GM19043 (cell line): ENCODE measurements around the gene RAG2.
"Not testable (repeated sequence)": the region's sequence is repeated elsewhere in the genome, so short reads cannot be mapped to it uniquely, and the experiment has no call there.

ENCODE experiments used
- ATAC-seq: cut with Tn5 transposase; IDR thresholded peaks from one replicate; pipeline ENCODE4 v1.9.1; 2021; ENCODE audit warnings: low read depth; ENCODE audit not compliant: unreplicated experiment

Gene RAG2

DNA sequence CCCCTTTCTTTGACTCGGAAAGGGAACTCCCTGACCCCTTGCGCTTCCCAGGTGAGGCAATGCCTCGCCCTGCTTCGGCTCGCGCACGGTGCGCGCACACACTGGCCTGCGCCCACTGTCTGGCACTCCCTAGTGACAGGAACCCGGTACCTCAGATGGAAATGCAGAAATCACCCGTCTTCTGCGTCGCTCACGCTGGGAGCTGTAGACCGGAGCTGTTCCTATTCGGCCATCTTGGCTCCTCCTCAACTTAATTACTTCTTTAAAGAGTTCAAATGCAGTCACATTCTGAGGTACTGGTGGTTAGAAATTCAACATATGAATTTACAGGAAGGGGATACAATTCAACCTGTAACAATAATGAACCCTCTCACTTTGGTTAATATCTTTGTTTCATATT is 40.6 kb downstream of the RAG2 start:
- ATAC-seq: not testable (repeated sequence)

DNA sequence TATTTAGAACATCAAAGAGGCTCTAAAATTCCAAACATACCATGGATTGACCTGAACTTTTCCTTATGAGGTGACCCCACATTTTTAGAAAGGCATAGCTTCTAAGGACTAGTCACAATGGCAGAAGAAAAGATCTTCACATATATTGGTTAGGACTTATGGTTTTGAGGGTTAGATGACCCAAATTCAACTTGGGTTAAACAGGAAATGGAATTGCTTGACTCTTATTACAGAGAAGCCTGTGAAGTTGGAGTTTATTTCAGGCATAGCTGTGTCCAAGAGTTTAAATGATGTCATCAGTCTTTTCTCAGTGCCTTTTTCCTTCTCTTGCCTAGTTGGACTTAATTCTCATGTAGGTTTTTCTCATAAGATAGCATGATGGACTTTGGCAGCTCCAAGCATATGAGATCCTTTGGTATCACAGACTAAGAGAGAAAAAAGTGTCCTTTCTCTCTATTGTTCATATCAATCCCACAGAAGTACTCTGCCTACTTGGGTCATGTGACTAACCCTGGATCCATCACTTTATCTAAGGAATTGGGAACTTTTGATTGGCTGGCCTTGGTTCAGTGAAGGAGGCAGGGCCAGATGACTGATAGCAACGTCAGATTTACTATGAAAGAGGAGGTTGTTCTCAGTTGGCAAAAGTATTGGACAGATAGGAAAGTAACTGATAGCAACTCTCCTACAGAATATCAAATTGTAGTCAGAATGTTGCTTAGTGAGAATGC is 47.5 kb downstream of the RAG2 start:
- no peak for ATAC-seq
